Kidney epithelial cell (primary cell): ENCODE measurements around the gene LRAT. TPM values are rescaled to one million over a fixed set of nuclear protein-coding genes. Genes with fewer than 3 reads are reported as not detected.

ENCODE experiments used
- DNase-seq: peaks from one replicate; pipeline ENCODE4 v3.0.0-alpha.2; 2010; ENCODE audit warnings: low read depth
- H3K27me3 ChIP-seq: 2 replicates; pipeline ENCODE4 v1.6.0; 2011; ENCODE audit warnings: low read length; ENCODE audit not compliant: control insufficient read depth, insufficient read depth
- H3K36me3 ChIP-seq: 2 replicates; pipeline ENCODE4 v1.5.1; 2011; ENCODE audit warnings: low read length; ENCODE audit not compliant: control insufficient read depth, insufficient read depth
- H3K4me3 ChIP-seq: 2 replicates; pipeline ENCODE4 v1.5.1; 2011; ENCODE audit warnings: low read depth, mild to moderate bottlenecking, control low read depth, low read length
- CTCF ChIP-seq: IDR thresholded peaks from 2 replicates; pipeline ENCODE4 v1.5.1; 2011; ENCODE audit warnings: mild to moderate bottlenecking, moderate library complexity, low read length, control low read depth, inconsistent platforms; ENCODE audit not compliant: insufficient read depth, poor library complexity, severe bottlenecking
- total RNA-seq: library from RNA; depleted of rRNA; stranded (reverse); fragments of >200 nt; gene quantifications from 2 replicates; pipeline ENCODE4 v1.2.3, GENCODE V29; 2015

LRAT gene
- total RNA-seq = 1.1 and 1.2 TPM in 2 replicates

DNA sequence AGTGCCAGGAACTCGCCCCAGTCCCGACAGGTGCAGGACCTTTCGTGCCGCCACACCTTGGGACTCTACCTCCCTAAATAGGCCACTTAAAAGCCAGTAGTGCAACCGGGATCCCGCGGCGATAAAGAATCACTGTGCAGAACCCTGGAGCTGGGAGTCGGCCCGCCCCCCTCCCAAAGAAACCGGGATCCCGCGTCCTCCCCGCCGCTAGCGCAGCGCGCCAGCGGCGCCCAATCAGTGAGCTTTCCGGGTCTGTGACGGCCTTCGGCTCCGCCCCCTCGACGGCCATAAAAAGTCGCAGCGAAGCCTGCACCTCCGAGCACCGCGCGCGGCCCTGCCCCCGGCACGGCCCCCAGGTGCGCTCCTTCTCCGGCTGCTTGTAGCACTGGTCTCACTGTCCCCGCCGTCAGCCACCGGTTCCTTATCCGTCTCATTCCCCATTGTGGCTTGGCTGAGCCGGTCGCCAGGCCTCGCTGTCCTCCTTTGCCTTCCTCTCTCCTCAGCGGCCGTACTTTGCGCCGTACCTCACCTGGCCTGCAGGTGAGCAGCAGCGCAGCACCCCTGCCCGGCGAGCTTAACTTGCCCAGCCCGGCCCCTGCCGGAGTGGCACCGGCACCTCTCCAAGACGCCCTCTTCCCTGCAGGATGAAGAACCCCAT is at the start of gene LRAT:
TSS of gene LRAT (plus strand) at position 318 of the 658 bp plus-strand sequence. CDS start at position 645, 327 bp downstream.
- no peak for DNase-seq
- Histone ChIP-seq H3K4me3 (peak within 1 kb of the TSS; percentile 49), H3K27me3 (peaks cover 26% of the 10 kb centered on the region), H3K36me3 (no peaks in the 10 kb centered on the region)
- TF ChIP-seq CTCF = no peak

GRCh38 chr4:154707877-154708276 is 35.9 kb upstream of the LRAT start:
- Histone ChIP-seq H3K4me3 (no peak overlapping the region), H3K27me3 (no peaks in the 10 kb centered on the region), H3K36me3 (no peaks in the 10 kb centered on the region)
- no peak for DNase-seq
- no peak for TF ChIP-seq CTCF

DNA sequence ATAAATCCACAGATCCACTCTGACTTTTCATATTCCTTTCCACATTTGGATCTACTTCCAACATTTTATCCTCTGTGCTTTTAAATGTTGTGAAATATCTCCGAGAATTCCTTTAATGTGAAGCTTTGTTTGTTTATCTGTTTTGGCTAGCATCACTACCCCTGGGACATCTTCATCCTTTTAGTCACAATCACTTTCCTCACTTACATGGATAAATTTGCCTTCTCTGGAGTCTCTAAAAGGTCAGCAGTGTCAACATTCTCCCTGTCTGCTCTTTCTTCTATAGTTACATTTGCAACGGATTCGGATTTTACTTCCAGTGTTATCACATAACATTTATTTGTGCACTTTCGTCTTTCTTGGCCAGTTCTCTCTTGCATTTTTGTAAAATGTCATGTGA is 34.2 kb upstream of the LRAT start:
- Histone ChIP-seq H3K36me3 (no peaks in the 10 kb centered on the region), H3K4me3 (no peak overlapping the region), H3K27me3 (no peaks in the 10 kb centered on the region)
- no peak for DNase-seq
- TF ChIP-seq CTCF = no peak

- Histone ChIP-seq H3K4me3 (no peak overlapping the region), H3K27me3 (no peaks in the 10 kb centered on the region), H3K36me3 (no peaks in the 10 kb centered on the region)
- no peak for TF ChIP-seq CTCF
- no peak for DNase-seq
These were observed 32.3 kb upstream of the LRAT start for GRCh38 chr4:154711522-154711921.

- TF ChIP-seq CTCF = no peak
- Histone ChIP-seq H3K4me3 (no peak overlapping the region), H3K36me3 (no peaks in the 10 kb centered on the region), H3K27me3 (no peaks in the 10 kb centered on the region)
- no peak for DNase-seq
These were observed 29.3 kb upstream of the LRAT start for GRCh38 chr4:154714339-154715040.
